Activated CD8-positive, alpha-beta memory T cell treated with anti-CD3 and anti-CD28 coated beads, Interleukin-2, amount 10 ng/mL, durations not matched to agents 7 days and 5 days (primary cell): ENCODE results near the gene STK10. TPM values are rescaled to one million over a fixed set of nuclear protein-coding genes. Genes with fewer than 3 reads are reported as not detected.

Experiments
- ATAC-seq: fragments of 150-1000 bp; cut with Tn5 transposase; one replicate; pipeline ENCODE4 v1.10.0; 2021; ENCODE audit warnings: moderate library complexity
- CTCF ChIA-PET: fragments of 350-600 bp; sonication (Branson Sonifier 250); formaldehyde crosslinking; loops from one replicate; lab custom pipeline; 2021; ENCODE audit warnings: antibody characterized with exemption; lab: Charles Lee
- DNase-seq: peaks from one replicate; pipeline ENCODE4 v3.0.0-alpha.2; 2020
- H3K27ac Mint-ChIP-seq: one replicate; pipeline ENCODE4 v1.8.0; 2021; ENCODE audit warnings: mild to moderate bottlenecking, mixed read lengths
- H3K27me3 Mint-ChIP-seq: one replicate; pipeline ENCODE4 v1.8.0; 2021; ENCODE audit warnings: mixed read lengths
- H3K36me3 Mint-ChIP-seq: one replicate; pipeline ENCODE4 v1.8.0; 2021; ENCODE audit warnings: mild to moderate bottlenecking, mixed read lengths
- H3K4me1 Mint-ChIP-seq: one replicate; pipeline ENCODE4 v1.8.0; 2021; ENCODE audit warnings: mixed read lengths
- H3K4me3 Mint-ChIP-seq: one replicate; pipeline ENCODE4 v1.8.0; 2021; ENCODE audit warnings: mild to moderate bottlenecking, moderate library complexity, mixed read lengths
- H3K9me3 Mint-ChIP-seq: one replicate; pipeline ENCODE4 v1.8.0; 2022; ENCODE audit warnings: low read depth, mixed read lengths
- total RNA-seq, 2 experiments: library from RNA; stranded (reverse); gene quantifications; one replicate each; pipeline ENCODE4 v1.2.3, GENCODE V29; 2021

STK10 gene
- total RNA-seq, 2 experiments from 2014 or later, result 223 to 327 TPM

GRCh38 chr5:172006321-172007174 is 181.5 kb downstream of the STK10 start, which contains the start of gene FBXW11:
Gene FBXW11, minus strand, starts transcription at chr5:172006638. Its CDS starts 136 bp downstream, at chr5:172006502.
- Mint-ChIP-seq H3K9me3 (no peaks in the 10 kb centered on the region), H3K27ac (peak within 1 kb of the TSS; percentile 98), H3K4me1 (peaks cover 47% of the 10 kb centered on the region), H3K36me3 (peaks cover 7% of the 10 kb centered on the region), H3K27me3 (no peaks in the 10 kb centered on the region), H3K4me3 (peak within 1 kb of the TSS; percentile 95)
- ATAC-seq, result peak; percentile 89
- CTCF ChIA-PET, result interaction anchor here (0.9 to 7.0 kb wide), 21 partner anchors 9 to 587 kb away, joined by 3 to 34 read pairs (median 5); partner anchors contain the start of genes FGF18 and STK10
- peak; percentile 98 for DNase-seq

- Mint-ChIP-seq H3K9me3 (no peaks in the 10 kb centered on the region), H3K36me3 (peaks cover 7% of the 10 kb centered on the region), H3K27me3 (no peaks in the 10 kb centered on the region), H3K4me1 (peaks cover 51% of the 10 kb centered on the region), H3K4me3 (peak overlapping the region; percentile 95), H3K27ac (peak overlapping the region; percentile 97)
- ATAC-seq, result peak; percentile 1
- DNase-seq, result peak; percentile 53
- CTCF ChIA-PET, result interaction anchor here (0.9 to 7.0 kb wide), 13 partner anchors 10 to 586 kb away, joined by 3 to 34 read pairs (median 6); partner anchors contain the start of genes FGF18 and STK10
These were observed 182.2 kb downstream of the STK10 start for GRCh38 chr5:172005708-172006320.

- H3K36me3 Mint-ChIP-seq, result peaks cover 13% of the 10 kb centered on the region
- peaks cover 51% of the 10 kb centered on the region for H3K4me1 Mint-ChIP-seq
- no peaks in the 10 kb centered on the region for H3K27me3 Mint-ChIP-seq
- CTCF ChIA-PET, result interaction anchor here (0.8 to 7.0 kb wide), 8 partner anchors 20 to 447 kb away, joined by 3 to 34 read pairs (median 12); partner anchors contain the start of gene STK10
- DNase-seq, result peak; percentile 53
- H3K4me3 Mint-ChIP-seq, result peak overlapping the region; percentile 95
- peaks cover 3% of the 10 kb centered on the region for H3K9me3 Mint-ChIP-seq
- peak overlapping the region; percentile 97 for H3K27ac Mint-ChIP-seq
- no peak for ATAC-seq
These were observed 183.2 kb downstream of the STK10 start for GRCh38 chr5:172004824-172005237.

GRCh38 chr5:172003746-172004145 is 184.3 kb downstream of the STK10 start:
- Mint-ChIP-seq H3K9me3 (peaks cover 3% of the 10 kb centered on the region), H3K4me1 (peaks cover 58% of the 10 kb centered on the region), H3K4me3 (no peak overlapping the region), H3K36me3 (peaks cover 15% of the 10 kb centered on the region), H3K27ac (no peak overlapping the region), H3K27me3 (no peaks in the 10 kb centered on the region)
- no peak for ATAC-seq
- CTCF ChIA-PET, result interaction anchor here (1.3 to 5.6 kb wide), 2 partner anchors 19 to 92 kb away, joined by 5 to 22 read pairs; no protein-coding TSS in a partner anchor
- DNase-seq, result no peak

GRCh38 chr5:172002840-172003512 is 185.0 kb downstream of the STK10 start:
- Mint-ChIP-seq H3K4me1 (peaks cover 55% of the 10 kb centered on the region), H3K27ac (no peak overlapping the region), H3K27me3 (no peaks in the 10 kb centered on the region), H3K4me3 (no peak overlapping the region), H3K36me3 (peaks cover 15% of the 10 kb centered on the region), H3K9me3 (peaks cover 3% of the 10 kb centered on the region)
- ATAC-seq, result no peak
- DNase-seq, result no peak
- CTCF ChIA-PET, result interaction anchor here (1.3 to 5.6 kb wide), 2 partner anchors 19 to 91 kb away, joined by 5 to 22 read pairs; no protein-coding TSS in a partner anchor

- H3K4me3 Mint-ChIP-seq, result no peak overlapping the region
- H3K9me3 Mint-ChIP-seq, result peaks cover 3% of the 10 kb centered on the region
- ATAC-seq (no peak), DNase-seq (no peak)
- peaks cover 15% of the 10 kb centered on the region for H3K36me3 Mint-ChIP-seq
- peaks cover 48% of the 10 kb centered on the region for H3K4me1 Mint-ChIP-seq
- no peak overlapping the region for H3K27ac Mint-ChIP-seq
- H3K27me3 Mint-ChIP-seq, result no peaks in the 10 kb centered on the region
- CTCF ChIA-PET, result interaction anchor here (0.7 kb wide), 1 partner anchor 141 kb away, joined by 3 read pairs; no protein-coding TSS in a partner anchor
These were observed 185.7 kb downstream of the STK10 start for GRCh38 chr5:172002310-172002709.

- no peak for DNase-seq
- Mint-ChIP-seq H3K4me3 (no peak overlapping the region), H3K9me3 (peaks cover 3% of the 10 kb centered on the region), H3K27me3 (no peaks in the 10 kb centered on the region), H3K27ac (no peak overlapping the region), H3K36me3 (peaks cover 31% of the 10 kb centered on the region), H3K4me1 (peaks cover 40% of the 10 kb centered on the region)
- CTCF ChIA-PET, result interaction anchor here (1.3 kb wide), 1 partner anchor 87 kb away, joined by 3 read pairs; no protein-coding TSS in a partner anchor
- ATAC-seq, result no peak
These were observed 188.1 kb downstream of the STK10 start for GRCh38 chr5:171999877-172000276.

GRCh38 chr5:171999100-171999499 is 188.9 kb downstream of the STK10 start:
- no peak overlapping the region for H3K4me3 Mint-ChIP-seq
- no peak for DNase-seq
- no peak for ATAC-seq
- CTCF ChIA-PET, result interaction anchor here (1.0 kb wide), 1 partner anchor 88 kb away, joined by 3 read pairs; no protein-coding TSS in a partner anchor
- peaks cover 3% of the 10 kb centered on the region for H3K9me3 Mint-ChIP-seq
- H3K36me3 Mint-ChIP-seq, result peaks cover 33% of the 10 kb centered on the region
- H3K27me3 Mint-ChIP-seq, result no peaks in the 10 kb centered on the region
- H3K4me1 Mint-ChIP-seq, result peaks cover 36% of the 10 kb centered on the region
- no peak overlapping the region for H3K27ac Mint-ChIP-seq

GRCh38 chr5:171997011-171997410 is 191.0 kb downstream of the STK10 start:
- Mint-ChIP-seq H3K4me3 (no peak overlapping the region), H3K4me1 (peaks cover 20% of the 10 kb centered on the region)

GRCh38 chr5:171992813-171993212 is 195.2 kb downstream of the STK10 start:
- Mint-ChIP-seq H3K27ac (no peak overlapping the region), H3K27me3 (no peaks in the 10 kb centered on the region), H3K4me3 (no peak overlapping the region), H3K9me3 (no peaks in the 10 kb centered on the region), H3K4me1 (peaks cover 22% of the 10 kb centered on the region), H3K36me3 (peaks cover 51% of the 10 kb centered on the region)
- CTCF ChIA-PET, result interaction anchor here (1.0 kb wide), 1 partner anchor 10 kb away, joined by 3 read pairs; no protein-coding TSS in a partner anchor
- ATAC-seq, result no peak
- no peak for DNase-seq

More at GRCh38 chr5:171997011-171997410, 191.0 kb downstream of the STK10 start:
- DNase-seq (no peak), ATAC-seq (no peak)
- Mint-ChIP-seq H3K36me3 (peaks cover 43% of the 10 kb centered on the region), H3K27me3 (no peaks in the 10 kb centered on the region), H3K27ac (no peak overlapping the region), H3K9me3 (peaks cover 3% of the 10 kb centered on the region)
- CTCF ChIA-PET, result interaction anchor here (1.8 kb wide), 1 partner anchor 84 kb away, joined by 5 read pairs; no protein-coding TSS in a partner anchor

- Mint-ChIP-seq H3K36me3 (peaks cover 54% of the 10 kb centered on the region), H3K4me3 (no peak overlapping the region), H3K9me3 (no peaks in the 10 kb centered on the region), H3K27me3 (no peaks in the 10 kb centered on the region), H3K4me1 (peaks cover 23% of the 10 kb centered on the region), H3K27ac (no peak overlapping the region)
- DNase-seq (no peak), ATAC-seq (no peak)
- CTCF ChIA-PET, result interaction anchor here (1.0 kb wide), 1 partner anchor 9 kb away, joined by 3 read pairs; no protein-coding TSS in a partner anchor
These were observed 195.7 kb downstream of the STK10 start for GRCh38 chr5:171992305-171992704.
